HG03457 (cell line): Measurements from ENCODE around the gene ZNF436.

ENCODE experiments used
- ATAC-seq: cut with Tn5 transposase; IDR thresholded peaks from one replicate; pipeline ENCODE4 v1.9.1; 2021; ENCODE audit warnings: moderate number of reproducible peaks; ENCODE audit not compliant: unreplicated experiment

The ZNF436 gene

GRCh38 chr1:23369335-23370013, at the start of gene ZNF436:
TSS of gene ZNF436 (minus strand) at chr1:23369836. CDS start at chr1:23368005, 1,831 bp downstream.
- no peak for ATAC-seq

GRCh38 chr1:23419180-23419579, 49.5 kb upstream of the ZNF436 start:
- no peak for ATAC-seq

- ATAC-seq = no peak
These were observed 47.9 kb upstream of the ZNF436 start for GRCh38 chr1:23417570-23417969.

GRCh38 chr1:23416964-23417363, 47.3 kb upstream of the ZNF436 start:
- no peak for ATAC-seq

GRCh38 chr1:23408797-23409290, 39.2 kb upstream of the ZNF436 start:
- ATAC-seq = no peak

GRCh38 chr1:23407016-23407630, 37.5 kb upstream of the ZNF436 start:
- ATAC-seq = no peak

- no peak for ATAC-seq
These were observed 36.3 kb upstream of the ZNF436 start for GRCh38 chr1:23405946-23406345.

- ATAC-seq = no peak
These were observed 34.3 kb upstream of the ZNF436 start for GRCh38 chr1:23403735-23404486.

GRCh38 chr1:23403355-23403734, 33.7 kb upstream of the ZNF436 start:
- ATAC-seq = no peak

- ATAC-seq = no peak
These were observed 33.4 kb upstream of the ZNF436 start for GRCh38 chr1:23403038-23403336.

GRCh38 chr1:23402286-23403037, 32.8 kb upstream of the ZNF436 start:
- no peak for ATAC-seq

- ATAC-seq = no peak
These were observed 31.7 kb upstream of the ZNF436 start for GRCh38 chr1:23401313-23401712.

GRCh38 chr1:23400324-23401114, 30.9 kb upstream of the ZNF436 start:
- no peak for ATAC-seq

- no peak for ATAC-seq
These were observed 29.6 kb upstream of the ZNF436 start for GRCh38 chr1:23399229-23399628.

- no peak for ATAC-seq
These were observed 28.3 kb upstream of the ZNF436 start for GRCh38 chr1:23397908-23398307.

- no peak for ATAC-seq
These were observed 26.7 kb upstream of the ZNF436 start for GRCh38 chr1:23396380-23396779.

GRCh38 chr1:23395849-23396248, 26.2 kb upstream of the ZNF436 start:
- no peak for ATAC-seq

GRCh38 chr1:23395154-23395724, 25.6 kb upstream of the ZNF436 start:
- ATAC-seq = no peak

- ATAC-seq = no peak
These were observed 25.0 kb upstream of the ZNF436 start for GRCh38 chr1:23394684-23395083.

GRCh38 chr1:23394181-23394580, 24.5 kb upstream of the ZNF436 start:
- no peak for ATAC-seq
